K562 (cell line): ENCODE measurements around the gene SLC39A11. TPM values are rescaled to one million over a fixed set of nuclear protein-coding genes. Genes with fewer than 3 reads are reported as not detected.

Experiments used
- ARID1B ChIP-seq: fragments of 450-650 bp; IDR thresholded peaks from 2 replicates; pipeline ENCODE4 v1.6.1; 2016; ENCODE audit warnings: antibody characterized with exemption, mild to moderate bottlenecking, inconsistent platforms
- CBFA2T3 ChIP-seq: fragments of 450-650 bp; IDR thresholded peaks from 2 replicates; pipeline ENCODE4 v1.6.1; 2017
- CXXC5 ChIP-seq: fragments of 250-450 bp; sonication (Bioruptor Pico); IDR thresholded peaks from 2 replicates; pipeline ENCODE4 v1.8.0; 2022; ENCODE audit warnings: inconsistent platforms, mild to moderate bottlenecking, moderate library complexity
- JUND ChIP-seq, 2 experiments: IDR thresholded peaks; 2 replicates in 1 of 2; 3 replicates in 1 of 2; pipeline ENCODE4 v1.6.1; 2011; ENCODE audit warnings: borderline replicate concordance in 2 of 2, low read depth in 2 of 2, low read length in 2 of 2, improper control_type of control experiment in 1 of 2, missing biosample characterization in 1 of 2, missing genetic modification characterization in 1 of 2, missing genetic modification reagents in 1 of 2
- PHB2 ChIP-seq: fragments of 450-650 bp; IDR thresholded peaks from 2 replicates; pipeline ENCODE4 v1.6.1; 2017; ENCODE audit warnings: low read depth
- TAL1 ChIP-seq: fragments of 450-650 bp; IDR thresholded peaks from 2 replicates; pipeline ENCODE4 v1.6.1; 2016; ENCODE audit warnings: mild to moderate bottlenecking
- TCF3 ChIP-seq: sonication (generic); formaldehyde crosslinking; IDR thresholded peaks from 2 replicates; pipeline ENCODE4 v1.4.0; 2020; ENCODE audit warnings: mild to moderate bottlenecking, missing genetic modification reagents
- TEAD4 ChIP-seq, 2 experiments: sonication (generic) in 1 of 2; formaldehyde crosslinking in 1 of 2; IDR thresholded peaks; 2 replicates each; pipeline versions ENCODE4 v1.6.1 to v1.8.0; 2012 to 2022; ENCODE audit warnings: borderline replicate concordance in 1 of 2, inconsistent platforms in 1 of 2, low read length in 1 of 2, mild to moderate bottlenecking in 1 of 2, missing genetic modification reagents in 1 of 2
- TRIM24 ChIP-seq, 2 experiments: fragments of 450-650 bp; IDR thresholded peaks; 2 replicates each; pipeline ENCODE4 v1.6.1; 2016
- polyA plus RNA-seq, 8 experiments: library from polyadenylated mRNA; depleted of rRNA in 4 of 8; stranded (reverse) in 5 of 8; unstranded in 3 of 8; fragments of >200 nt; fragmentation: Nextera tagmentation in 2 of 8; fragmentation: Illumina TruSeq in 1 of 8; extraction: Ambion mirVana in 2 of 8; extraction: Trizol in 1 of 8; gene quantifications; 2 replicates each; pipeline versions ENCODE4 v1.2.1 to v1.2.3, GENCODE V29; 2011 to 2014; ENCODE audit warnings: inconsistent platforms in 1 of 8, missing spikeins in 1 of 8
- total RNA-seq, 7 experiments: library from RNA; depleted of rRNA in 6 of 7; stranded (reverse); fragments of >200 nt in 6 of 7; fragmentation: Illumina TruSeq in 2 of 7; extraction: Trizol in 2 of 7; gene quantifications; 2 replicates each; pipeline versions ENCODE4 v1.2.1 to v1.2.3, GENCODE V29; 2011 to 2021; ENCODE audit warnings: low replicate concordance in 1 of 7
- TF ChIP-seq, protein P1 (sequence below), 2 experiments: fragments of 450-650 bp in 1 of 2; sonication (generic) in 1 of 2; formaldehyde crosslinking in 1 of 2; IDR thresholded peaks in 1 of 2; conservative IDR thresholded peaks in 1 of 2; 2 replicates each; pipeline versions ENCODE4 v1.6.1 to v1.8.1; 2016 to 2023; ENCODE audit warnings: mild to moderate bottlenecking in 2 of 2, moderate library complexity in 2 of 2, inconsistent platforms in 1 of 2, missing genetic modification reagents in 1 of 2
- TF ChIP-seq, protein P2 (sequence below): fragments of 450-650 bp; formaldehyde crosslinking; IDR thresholded peaks from 2 replicates; pipeline ENCODE4 v1.4.0; 2020; ENCODE audit warnings: mild to moderate bottlenecking, moderate library complexity
- TF ChIP-seq, protein P3 (sequence below), 2 experiments: fragments of 450-650 bp; formaldehyde crosslinking in 1 of 2; IDR thresholded peaks; 2 replicates each; pipeline versions ENCODE4 v1.4.0 to v1.6.1; 2014 to 2020; ENCODE audit warnings: mild to moderate bottlenecking in 2 of 2, borderline replicate concordance in 1 of 2, low read depth in 1 of 2

SLC39A11 gene
- total and polyA plus RNA-seq, 9 of the 15 experiments (the other 6 are each of a cell fraction or from before 2014, with no cell fraction given), result 10.5 to 26.4 (median 13.4) TPM

DNA sequence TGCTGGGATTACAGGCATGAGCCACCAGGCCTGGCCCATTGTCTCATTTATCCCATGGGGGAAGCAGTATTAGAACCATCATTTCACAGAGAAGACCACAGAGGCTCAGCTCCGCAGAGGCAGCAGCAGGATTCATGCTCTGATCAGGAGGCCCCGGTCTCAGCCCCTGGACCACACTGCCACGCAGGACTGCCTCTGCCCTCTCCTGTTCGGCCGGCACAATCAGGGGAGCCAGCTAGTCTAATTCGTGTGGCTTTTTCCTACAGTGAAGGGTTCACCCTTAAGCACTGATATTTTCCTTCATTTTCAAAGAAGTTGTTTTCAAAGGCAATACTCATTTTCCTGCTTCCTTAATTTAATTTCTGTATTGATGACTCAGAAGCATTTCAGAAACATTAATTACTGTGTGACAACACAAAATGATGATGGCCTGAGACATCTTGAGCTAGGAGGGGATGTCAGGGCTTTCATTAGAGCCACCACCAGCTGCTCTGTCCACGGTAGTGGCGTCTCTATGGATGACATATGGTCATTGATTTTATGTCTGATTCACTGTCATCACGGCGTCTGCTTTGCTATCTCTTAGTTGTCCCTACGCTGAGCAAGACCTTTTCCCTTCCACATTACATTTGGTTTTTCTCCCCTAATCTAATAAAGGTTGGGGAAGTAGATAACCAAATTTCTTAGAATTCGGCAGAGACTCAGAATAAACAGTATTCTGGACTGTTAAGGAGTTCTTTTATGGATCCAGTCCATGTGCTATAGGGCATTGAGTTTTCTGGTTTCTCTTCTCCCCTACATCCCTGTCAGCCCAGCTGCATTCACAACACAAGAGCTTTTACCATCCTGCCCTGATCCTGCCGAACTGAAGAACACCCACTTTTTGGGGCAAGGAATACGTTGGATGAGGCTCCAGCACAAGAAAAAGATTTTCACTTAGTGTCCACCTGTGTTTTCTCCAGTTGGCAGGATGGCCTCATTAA lies 314.0 kb downstream of the SLC39A11 start (continued):
- TF ChIP-seq ARID1B, result peak; percentile 64
- TF ChIP-seq, protein P1, sequence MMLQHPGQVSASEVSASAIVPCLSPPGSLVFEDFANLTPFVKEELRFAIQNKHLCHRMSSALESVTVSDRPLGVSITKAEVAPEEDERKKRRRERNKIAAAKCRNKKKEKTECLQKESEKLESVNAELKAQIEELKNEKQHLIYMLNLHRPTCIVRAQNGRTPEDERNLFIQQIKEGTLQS (IDR thresholded peaks at IDR 0.05), result 0 out of 2 replicates have a peak, but pooled peaks have one; percentile 21
- TF ChIP-seq, protein P1 (CRISPR knock-in tag; conservative IDR thresholded peaks at IDR 0.05), result no peak
- TF ChIP-seq, protein P2, sequence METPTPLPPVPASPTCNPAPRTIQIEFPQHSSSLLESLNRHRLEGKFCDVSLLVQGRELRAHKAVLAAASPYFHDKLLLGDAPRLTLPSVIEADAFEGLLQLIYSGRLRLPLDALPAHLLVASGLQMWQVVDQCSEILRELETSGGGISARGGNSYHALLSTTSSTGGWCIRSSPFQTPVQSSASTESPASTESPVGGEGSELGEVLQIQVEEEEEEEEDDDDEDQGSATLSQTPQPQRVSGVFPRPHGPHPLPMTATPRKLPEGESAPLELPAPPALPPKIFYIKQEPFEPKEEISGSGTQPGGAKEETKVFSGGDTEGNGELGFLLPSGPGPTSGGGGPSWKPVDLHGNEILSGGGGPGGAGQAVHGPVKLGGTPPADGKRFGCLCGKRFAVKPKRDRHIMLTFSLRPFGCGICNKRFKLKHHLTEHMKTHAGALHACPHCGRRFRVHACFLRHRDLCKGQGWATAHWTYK (CRISPR knock-in tag), result no peak
- TF ChIP-seq TAL1, result peak; percentile 31; the same call in 1 of the 2 replicates
- TF ChIP-seq PHB2, result no peak
- peak; percentile 70 for TF ChIP-seq TCF3 (CRISPR knock-in tag)
- peak; percentile 34; the same call in 1 of the 2 replicates for TF ChIP-seq TEAD4 (IDR thresholded peaks at IDR 0.05; ENCODE audit: low read length)
- TF ChIP-seq TEAD4 (CRISPR knock-in tag; IDR thresholded peaks at IDR 0.05; ENCODE audit: borderline replicate concordance), result no peak
- TF ChIP-seq TRIM24 (IDR thresholded peaks at IDR 0.05), result no peak
- 0 out of 2 replicates have a peak, but pooled peaks have one; percentile 20 for TF ChIP-seq CXXC5 (CRISPR knock-in tag)
- peak; percentile 53 for TF ChIP-seq CBFA2T3
- TF ChIP-seq JUND (IDR thresholded peaks at IDR 0.05; ENCODE audit: borderline replicate concordance, low read depth, low read length), result no peak
- peak; percentile 19; the same call in 1 of the 3 replicates for TF ChIP-seq JUND (tag; IDR thresholded peaks at IDR 0.05; ENCODE audit: borderline replicate concordance, low read depth, low read length)
- TF ChIP-seq, protein P3, sequence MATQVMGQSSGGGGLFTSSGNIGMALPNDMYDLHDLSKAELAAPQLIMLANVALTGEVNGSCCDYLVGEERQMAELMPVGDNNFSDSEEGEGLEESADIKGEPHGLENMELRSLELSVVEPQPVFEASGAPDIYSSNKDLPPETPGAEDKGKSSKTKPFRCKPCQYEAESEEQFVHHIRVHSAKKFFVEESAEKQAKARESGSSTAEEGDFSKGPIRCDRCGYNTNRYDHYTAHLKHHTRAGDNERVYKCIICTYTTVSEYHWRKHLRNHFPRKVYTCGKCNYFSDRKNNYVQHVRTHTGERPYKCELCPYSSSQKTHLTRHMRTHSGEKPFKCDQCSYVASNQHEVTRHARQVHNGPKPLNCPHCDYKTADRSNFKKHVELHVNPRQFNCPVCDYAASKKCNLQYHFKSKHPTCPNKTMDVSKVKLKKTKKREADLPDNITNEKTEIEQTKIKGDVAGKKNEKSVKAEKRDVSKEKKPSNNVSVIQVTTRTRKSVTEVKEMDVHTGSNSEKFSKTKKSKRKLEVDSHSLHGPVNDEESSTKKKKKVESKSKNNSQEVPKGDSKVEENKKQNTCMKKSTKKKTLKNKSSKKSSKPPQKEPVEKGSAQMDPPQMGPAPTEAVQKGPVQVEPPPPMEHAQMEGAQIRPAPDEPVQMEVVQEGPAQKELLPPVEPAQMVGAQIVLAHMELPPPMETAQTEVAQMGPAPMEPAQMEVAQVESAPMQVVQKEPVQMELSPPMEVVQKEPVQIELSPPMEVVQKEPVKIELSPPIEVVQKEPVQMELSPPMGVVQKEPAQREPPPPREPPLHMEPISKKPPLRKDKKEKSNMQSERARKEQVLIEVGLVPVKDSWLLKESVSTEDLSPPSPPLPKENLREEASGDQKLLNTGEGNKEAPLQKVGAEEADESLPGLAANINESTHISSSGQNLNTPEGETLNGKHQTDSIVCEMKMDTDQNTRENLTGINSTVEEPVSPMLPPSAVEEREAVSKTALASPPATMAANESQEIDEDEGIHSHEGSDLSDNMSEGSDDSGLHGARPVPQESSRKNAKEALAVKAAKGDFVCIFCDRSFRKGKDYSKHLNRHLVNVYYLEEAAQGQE (IDR thresholded peaks at IDR 0.05; ENCODE audit: borderline replicate concordance), result peak; percentile 10; the same call in 1 of the 2 replicates
- TF ChIP-seq, protein P3 (CRISPR knock-in tag; IDR thresholded peaks at IDR 0.05; ENCODE audit: low read depth), result no peak
